Bronchial epithelial cell (primary cell): ENCODE measurements around the gene E4F1. TPM values are rescaled to one million over a fixed set of nuclear protein-coding genes. Genes with fewer than 3 reads are reported as not detected.

Source experiments
- DNase-seq: peaks from one replicate; pipeline ENCODE4 v3.0.0-alpha.2; 2010; ENCODE audit warnings: low read depth
- FAIRE-seq: peaks from 2 replicates; lab custom pipeline; 2011; peaks lifted over from hg19 to GRCh38; lab: Jason Lieb, UNC
- H3K27me3 ChIP-seq: 2 replicates; pipeline ENCODE4 v1.5.1; 2011; ENCODE audit warnings: low read length; ENCODE audit not compliant: control insufficient read depth, insufficient read depth
- H3K36me3 ChIP-seq: 2 replicates; pipeline ENCODE4 v1.5.1; 2011; ENCODE audit warnings: low read length; ENCODE audit not compliant: control insufficient read depth, insufficient read depth
- H3K4me3 ChIP-seq: 2 replicates; pipeline ENCODE4 v1.5.1; 2011; ENCODE audit warnings: mild to moderate bottlenecking, low read depth, low read length, control low read depth
- CTCF ChIP-seq: IDR thresholded peaks from 2 replicates; pipeline ENCODE4 v1.5.1; 2011; ENCODE audit warnings: mild to moderate bottlenecking, moderate library complexity, low read length, control low read depth, inconsistent platforms; ENCODE audit not compliant: insufficient read depth, severe bottlenecking
- total RNA-seq: library from RNA; depleted of rRNA; stranded (reverse); fragments of >200 nt; gene quantifications from 2 replicates; pipeline ENCODE4 v1.2.1, GENCODE V29; 2014

The E4F1 gene
- total RNA-seq, 1 donor from 2014 or later: 26.6 TPM

DNA sequence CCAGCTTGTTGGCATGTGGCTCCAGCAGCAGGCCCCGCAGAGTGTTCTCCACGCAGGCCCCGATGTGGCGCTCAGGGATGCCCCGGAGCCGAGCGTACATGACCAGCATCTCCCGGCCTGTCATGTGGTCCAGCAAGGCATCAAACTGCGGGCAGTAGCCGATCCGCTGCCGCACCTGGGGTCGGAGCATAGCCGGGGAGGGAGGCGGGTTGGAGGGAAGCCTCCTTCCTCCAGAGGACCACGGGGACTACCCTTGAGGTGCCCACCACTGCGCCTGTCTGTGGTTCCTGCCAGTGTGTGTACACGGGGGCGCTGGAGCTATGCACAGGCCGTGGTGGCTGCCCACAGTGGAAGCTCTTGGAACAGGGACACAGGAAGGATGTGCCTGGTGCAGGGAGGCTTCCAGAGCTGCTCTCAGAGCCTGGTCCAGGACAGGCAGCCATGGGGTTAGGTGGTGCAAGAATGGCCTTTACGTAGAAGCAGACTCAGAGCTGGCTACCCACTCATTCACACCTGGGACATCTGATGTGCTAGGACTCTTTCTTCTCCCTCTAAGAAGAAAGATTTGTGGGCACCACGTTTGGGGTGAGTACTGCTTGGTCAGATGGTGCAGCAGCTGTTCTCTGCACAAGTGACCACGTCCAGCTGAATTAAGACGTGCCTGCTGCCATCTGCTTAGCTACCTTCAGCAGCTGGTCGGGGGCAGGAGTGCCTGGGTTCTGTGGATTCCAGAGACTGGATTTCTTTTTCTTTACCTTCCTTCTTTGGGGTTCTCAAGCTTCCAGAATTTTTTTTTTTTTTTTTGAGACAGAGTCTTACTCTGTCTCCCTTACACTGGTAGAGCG is 55.8 kb downstream of the E4F1 start:
- Histone ChIP-seq H3K36me3 (no peaks in the 10 kb centered on the region), H3K4me3 (no peak overlapping the region), H3K27me3 (peaks cover 3% of the 10 kb centered on the region)
- FAIRE-seq (peak; percentile 66), DNase-seq (no peak)
- TF ChIP-seq CTCF: no peak

- H3K4me3 ChIP-seq: no peak overlapping the region
Measured at GRCh38 chr16:2280461-2280860, 57.1 kb downstream of the E4F1 start.

DNA sequence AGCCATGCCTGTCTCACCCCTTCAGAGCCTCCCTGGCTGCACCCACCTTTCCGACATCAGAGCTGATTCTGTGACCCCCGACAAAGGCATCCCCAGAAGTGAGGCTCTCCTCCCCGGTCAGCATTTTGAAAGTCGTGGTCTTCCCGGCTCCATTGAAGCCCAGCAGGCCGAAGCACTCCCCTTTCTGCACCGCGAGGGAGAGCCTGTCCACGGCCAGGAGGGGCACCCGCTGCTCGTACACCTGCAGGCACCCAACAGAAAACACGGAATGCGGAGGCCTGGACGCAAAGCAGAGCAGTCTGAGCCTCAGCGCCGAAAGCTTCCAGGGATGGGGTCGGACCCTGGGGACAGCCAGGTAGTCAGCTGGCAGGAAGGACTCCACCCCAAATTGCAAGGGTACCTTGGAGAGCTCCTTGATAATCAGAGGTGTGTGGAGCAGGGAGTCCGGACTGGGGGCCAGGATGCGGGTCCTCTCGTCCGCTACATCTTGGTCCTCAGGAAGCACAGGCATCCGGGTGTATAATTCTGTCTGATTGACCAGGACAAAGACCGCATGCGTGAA is 57.7 kb downstream of the E4F1 start:
- Histone ChIP-seq H3K36me3 (no peaks in the 10 kb centered on the region), H3K27me3 (peaks cover 3% of the 10 kb centered on the region), H3K4me3 (no peak overlapping the region)
- DNase-seq (no peak), FAIRE-seq (no peak)
- no peak for TF ChIP-seq CTCF

More at GRCh38 chr16:2280461-2280860, 57.1 kb downstream of the E4F1 start:
- no peak for FAIRE-seq
- TF ChIP-seq CTCF: no peak
- Histone ChIP-seq H3K27me3 (peaks cover 3% of the 10 kb centered on the region), H3K36me3 (no peaks in the 10 kb centered on the region)
- DNase-seq: no peak

DNA sequence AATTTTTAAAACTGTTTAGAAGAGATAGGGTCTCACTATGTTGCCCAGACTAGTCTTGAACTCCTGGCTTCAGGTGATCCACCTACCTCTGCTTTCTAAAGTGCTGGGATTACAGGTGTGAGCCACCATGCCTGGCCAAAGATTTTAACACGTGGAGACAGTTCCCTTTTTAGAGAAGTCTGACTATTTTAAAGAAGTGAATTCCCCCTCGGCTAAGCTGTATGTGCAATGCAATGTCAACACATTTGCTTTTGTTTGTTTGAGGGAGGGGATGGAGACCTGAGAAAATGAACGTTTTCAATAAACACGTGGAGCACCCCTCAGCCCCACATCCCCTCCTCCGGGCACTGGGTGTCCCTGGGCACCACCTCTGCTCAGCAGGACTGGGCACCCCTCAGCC is 58.9 kb downstream of the E4F1 start:
- Histone ChIP-seq H3K36me3 (no peaks in the 10 kb centered on the region), H3K4me3 (no peak overlapping the region), H3K27me3 (peaks cover 3% of the 10 kb centered on the region)
- TF ChIP-seq CTCF: no peak
- FAIRE-seq (no peak), DNase-seq (no peak)

DNA sequence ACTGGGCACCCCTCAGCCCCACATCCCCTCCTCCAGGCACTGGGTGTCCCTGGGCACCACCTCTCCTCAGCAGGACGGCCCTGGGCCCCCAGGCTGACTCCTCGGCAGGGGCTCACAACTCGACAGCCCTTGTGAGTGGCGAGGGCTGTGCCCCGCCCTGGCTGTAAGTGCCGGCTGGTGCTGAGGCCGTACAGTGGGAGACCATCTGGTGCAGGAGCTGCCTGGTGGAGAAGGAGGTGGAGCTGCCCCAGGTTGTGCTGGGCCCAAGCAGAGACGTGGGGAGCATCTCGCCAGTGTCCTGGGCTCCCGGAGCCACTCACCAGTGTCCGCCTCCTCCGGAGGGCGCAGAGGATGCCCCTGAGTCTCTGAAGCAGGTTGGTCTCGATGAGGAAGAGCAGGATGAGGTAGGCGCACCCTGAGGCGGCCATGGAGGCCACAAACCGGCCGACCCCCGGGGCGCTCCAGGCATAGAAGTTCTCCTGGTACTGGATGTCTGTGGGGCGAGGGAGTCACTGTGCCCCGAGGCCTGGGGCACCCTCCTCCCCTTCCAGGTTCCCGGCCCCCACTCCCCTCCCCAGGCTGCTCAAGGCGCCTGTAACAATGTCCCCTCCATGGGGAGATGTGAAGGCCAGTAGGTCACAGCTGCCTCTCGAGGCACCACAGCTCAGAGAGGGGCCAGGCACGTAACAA is 59.6 kb downstream of the E4F1 start:
- no peak overlapping the region for H3K4me3 ChIP-seq
- peaks cover 3% of the 10 kb centered on the region for H3K27me3 ChIP-seq
- FAIRE-seq: no peak
- H3K36me3 ChIP-seq: no peaks in the 10 kb centered on the region
- no peak for TF ChIP-seq CTCF
- no peak for DNase-seq
